Activated CD8-positive, alpha-beta memory T cell treated with anti-CD3 and anti-CD28 coated beads, Interleukin-2, amount 50 U/mL, for 24 hours (primary cell): ENCODE measurements around the gene SPTBN1.
"Not testable (repeated sequence)": the region's sequence is repeated elsewhere in the genome, so short reads cannot be mapped to it uniquely, and the experiment has no call there.

ENCODE experiments used
- DNase-seq: peaks from one replicate; pipeline ENCODE4 v3.0.0-alpha.2; 2020; ENCODE audit errors: extremely low read depth

Gene SPTBN1

DNA sequence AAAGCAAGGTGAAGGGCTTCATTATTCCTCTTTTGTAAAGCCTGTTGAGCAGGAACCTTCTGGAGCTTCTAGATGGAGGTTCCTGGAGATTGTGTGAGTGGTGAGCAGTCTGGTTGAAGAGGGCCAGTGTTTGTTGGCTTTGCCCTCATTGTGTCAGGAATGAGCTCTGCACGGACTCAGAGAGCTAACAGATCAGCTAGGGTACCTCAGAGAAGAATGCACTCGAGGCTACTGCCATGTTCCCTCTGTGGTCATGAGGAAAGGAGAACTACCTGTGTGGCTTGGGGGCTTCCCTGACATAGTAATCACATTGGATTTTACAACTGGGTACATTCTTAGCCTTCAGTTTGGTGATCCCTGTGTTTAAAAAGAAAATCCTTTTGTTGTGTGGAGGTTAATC is 46.6 kb downstream of the SPTBN1 start:
- DNase-seq: no peak

- no peak for DNase-seq
Observed at GRCh38 chr2:54503192-54503591, 47.1 kb downstream of the SPTBN1 start.

GRCh38 chr2:54503828-54504227 is 47.7 kb downstream of the SPTBN1 start:
- no peak for DNase-seq

DNA sequence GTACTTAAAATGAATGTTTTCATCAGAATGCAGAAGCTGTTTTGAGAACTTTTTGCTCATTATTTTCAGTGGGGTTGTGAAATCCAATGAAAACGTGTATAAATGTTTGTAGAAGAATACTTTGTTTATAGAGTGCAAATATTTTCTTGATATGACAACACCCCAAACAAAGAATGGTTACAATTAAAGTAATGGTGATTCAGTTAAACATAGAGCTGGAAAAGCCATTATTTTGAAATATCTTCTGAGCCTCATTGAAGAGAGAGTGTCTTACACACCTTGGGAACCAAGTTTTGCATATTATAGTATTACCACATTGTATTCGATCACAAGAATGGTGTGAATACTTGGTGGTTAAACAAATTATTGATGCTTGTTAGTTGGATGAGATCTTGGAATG is 48.7 kb downstream of the SPTBN1 start:
- no peak for DNase-seq

GRCh38 chr2:54508541-54508940 is 52.4 kb downstream of the SPTBN1 start:
- DNase-seq: no peak

DNA sequence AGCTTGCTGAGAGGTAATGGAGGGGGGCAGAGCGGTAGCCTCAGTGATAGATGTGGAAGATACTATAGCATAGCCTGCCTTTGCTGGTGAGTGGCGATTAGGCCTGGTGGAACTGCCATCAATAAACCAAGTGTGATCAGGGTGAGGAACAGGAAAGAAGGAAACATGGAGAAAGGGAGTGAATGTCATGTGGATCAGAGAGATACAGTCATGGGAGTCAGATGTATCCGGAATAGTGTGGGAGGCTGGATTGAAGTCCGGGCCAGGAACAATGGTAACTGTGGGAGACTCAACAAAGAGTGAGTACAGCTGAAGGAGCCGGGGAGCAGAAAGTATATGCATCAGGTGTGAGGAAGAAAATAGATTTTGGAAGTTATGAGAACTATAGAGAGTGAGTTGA is 52.9 kb downstream of the SPTBN1 start:
- DNase-seq: not testable (repeated sequence)

DNA sequence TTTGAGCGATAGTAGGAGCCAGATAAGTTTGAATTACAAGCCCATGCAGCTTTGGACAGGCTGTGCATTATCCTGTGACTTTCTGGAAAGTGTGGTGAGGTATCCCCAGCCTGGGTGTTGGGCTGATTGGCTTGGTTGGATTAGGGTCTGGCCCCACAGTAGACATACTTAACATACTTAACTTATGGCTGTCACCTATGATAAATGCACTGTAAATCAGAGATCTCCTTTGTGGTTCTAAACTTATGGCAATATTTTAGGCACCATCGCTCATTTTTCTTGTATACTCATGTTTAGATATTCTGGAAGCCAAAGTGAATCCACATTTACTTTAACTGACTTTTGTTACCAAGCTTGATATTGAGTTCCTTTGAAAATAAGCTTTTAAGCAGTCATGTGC is 54.8 kb downstream of the SPTBN1 start:
- no peak for DNase-seq

- no peak for DNase-seq
Observed at GRCh38 chr2:54512183-54512582, 56.1 kb downstream of the SPTBN1 start.

GRCh38 chr2:54512663-54513362 is 56.7 kb downstream of the SPTBN1 start:
- DNase-seq: no peak

GRCh38 chr2:54513363-54513715 is 57.2 kb downstream of the SPTBN1 start:
- no peak for DNase-seq

- no peak for DNase-seq
Observed at GRCh38 chr2:54514822-54515569, 58.9 kb downstream of the SPTBN1 start.

DNA sequence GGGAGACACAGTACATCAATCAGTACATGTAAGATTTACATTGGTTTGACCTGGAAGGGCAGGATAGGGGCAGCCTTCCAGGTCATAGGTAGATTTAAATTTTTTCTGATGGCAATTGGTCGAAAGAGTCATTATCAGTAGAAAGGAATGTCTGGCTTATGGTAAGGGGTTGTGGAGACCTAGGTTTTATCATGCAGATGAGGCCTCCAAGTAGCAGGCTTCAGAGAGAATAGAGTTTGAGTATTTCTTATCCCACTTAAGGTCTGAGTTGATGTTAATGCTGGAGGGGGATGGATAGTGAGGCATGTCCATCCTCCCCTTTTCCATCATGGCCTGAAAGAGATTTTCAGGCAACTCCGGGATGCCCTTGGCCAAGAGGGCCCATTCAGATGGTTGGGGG is 60.7 kb downstream of the SPTBN1 start:
- DNase-seq: no peak

DNA sequence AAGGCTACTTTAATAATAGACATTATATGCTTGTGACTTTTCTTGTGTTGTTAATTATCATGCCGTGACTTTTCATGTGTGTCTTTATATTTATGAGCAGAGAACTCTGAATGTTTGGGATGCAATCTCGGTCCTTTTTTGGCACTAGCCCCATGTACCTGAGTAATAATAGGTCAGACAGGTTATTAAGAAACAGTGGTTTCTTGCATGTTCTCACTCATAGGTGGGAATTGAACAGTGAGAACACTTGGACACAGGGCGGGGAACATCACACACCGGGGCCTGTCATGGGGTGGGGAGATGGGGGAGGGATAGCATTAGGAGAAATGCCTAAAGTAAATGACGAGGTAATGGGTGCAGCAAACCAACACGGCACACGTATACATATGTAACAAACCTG is 61.9 kb downstream of the SPTBN1 start:
- DNase-seq: not testable (repeated sequence)

GRCh38 chr2:54518430-54518829 is 62.3 kb downstream of the SPTBN1 start:
- no peak for DNase-seq

DNA sequence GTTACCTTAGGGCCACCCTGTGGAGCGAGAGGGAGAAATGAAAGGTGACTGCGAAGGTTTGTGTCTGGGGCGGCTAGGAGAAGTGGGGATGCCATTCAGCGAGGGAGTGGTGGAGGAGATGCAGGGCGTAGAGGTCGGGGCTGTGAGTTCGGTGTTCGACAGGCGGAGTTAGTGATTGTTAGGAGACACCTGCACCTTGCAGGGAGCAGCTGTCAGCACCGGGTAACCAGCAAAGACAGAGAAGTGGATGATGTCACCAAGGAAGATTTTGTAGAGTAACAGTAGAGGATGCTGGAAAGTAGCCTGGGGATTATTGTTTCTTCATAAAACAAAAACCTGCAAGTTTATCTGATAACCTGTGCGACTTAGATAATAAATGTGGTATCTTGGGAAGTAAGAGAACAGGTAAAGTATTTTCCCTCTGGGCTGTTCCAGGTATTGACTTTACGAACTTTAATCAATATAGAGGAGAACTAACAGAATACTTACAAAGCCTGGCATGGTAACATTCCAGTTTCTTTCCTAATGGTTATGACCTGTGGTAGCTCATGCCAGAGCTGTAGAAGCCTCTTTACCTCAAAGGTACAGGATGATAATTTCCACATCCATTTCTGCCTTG is 63.8 kb downstream of the SPTBN1 start:
- DNase-seq: no peak

DNA sequence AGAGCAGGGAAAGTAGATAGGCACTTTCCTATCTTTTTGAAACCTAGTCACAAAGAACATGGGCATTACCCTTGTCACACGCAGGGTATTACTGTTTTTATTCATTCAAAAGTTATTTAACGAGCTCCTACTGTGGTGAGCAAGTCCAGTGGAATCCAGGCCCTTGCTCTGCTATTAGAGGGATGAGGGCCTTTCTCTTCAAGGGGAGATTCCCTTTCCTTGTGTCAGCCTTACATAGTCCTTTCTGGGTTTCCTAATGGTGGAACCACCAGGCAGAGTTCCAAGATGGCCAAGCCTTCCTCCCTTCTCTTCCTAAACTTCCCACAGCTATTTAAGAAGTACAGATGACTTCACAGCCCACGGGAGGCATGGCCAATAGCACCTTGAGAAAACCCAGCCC is 64.6 kb downstream of the SPTBN1 start:
- no peak for DNase-seq

DNA sequence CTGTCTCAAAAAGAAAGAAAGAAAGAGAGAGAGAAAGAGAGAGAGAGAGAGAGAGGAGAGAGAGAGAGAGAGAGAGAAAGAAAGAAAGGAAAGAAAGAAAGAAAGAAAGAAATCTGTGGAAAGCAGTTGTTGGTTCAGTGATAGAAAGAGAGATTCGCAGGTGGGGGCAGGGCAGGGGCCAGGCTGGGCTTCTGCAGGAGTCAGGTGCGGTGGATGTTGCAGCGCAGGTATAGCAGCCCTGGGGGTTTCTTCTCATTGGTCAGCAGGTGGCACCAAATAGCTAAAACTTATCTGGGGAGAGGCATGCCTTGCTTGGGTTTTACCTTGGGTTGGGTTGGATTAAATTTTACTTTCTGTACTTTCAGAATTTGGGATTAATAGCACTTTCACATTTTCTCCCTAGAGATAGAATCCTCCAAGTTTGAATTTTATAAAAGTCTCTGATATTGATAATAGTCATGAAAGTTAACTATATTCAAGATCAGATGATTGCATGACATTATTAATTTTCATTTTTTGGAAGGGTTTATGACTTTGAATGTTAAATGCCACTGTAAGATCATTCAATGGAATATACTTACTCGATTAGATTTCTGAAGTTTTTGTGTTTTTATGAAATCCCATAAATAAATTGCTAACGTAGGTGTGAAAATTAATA is 66.6 kb downstream of the SPTBN1 start:
- no peak for DNase-seq

DNA sequence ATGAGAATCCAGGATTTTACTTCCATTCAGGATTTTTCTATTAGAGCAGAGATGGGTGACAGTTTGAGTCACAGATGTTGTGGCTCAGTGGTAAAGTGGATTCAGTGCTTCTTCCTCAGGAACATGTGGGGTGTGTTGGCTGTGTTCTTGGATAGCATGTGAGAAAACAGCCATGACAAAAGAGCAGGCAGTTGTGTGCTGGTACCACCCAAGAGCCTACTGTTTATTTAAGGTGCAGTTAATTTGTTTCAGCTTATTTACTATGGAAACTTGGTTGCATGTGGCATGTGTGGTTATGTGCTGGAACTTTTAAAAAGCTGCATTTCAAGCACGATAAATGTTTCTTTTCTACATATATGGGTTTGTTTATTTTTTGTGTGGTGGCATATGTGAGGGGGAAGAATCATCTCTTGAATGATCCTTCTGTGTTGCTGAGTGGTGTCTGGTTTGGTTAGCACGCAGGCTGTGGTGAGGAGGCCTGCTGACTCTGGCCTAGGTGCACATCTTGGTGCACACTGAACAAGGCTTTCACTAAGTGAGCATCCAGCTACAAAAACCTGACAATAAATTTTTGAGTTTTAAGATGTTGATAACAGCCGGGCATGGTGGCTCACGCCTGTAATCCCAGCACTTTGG is 67.3 kb downstream of the SPTBN1 start:
- no peak for DNase-seq

- no peak for DNase-seq
Observed at GRCh38 chr2:54524226-54524991, 68.3 kb downstream of the SPTBN1 start.

- no peak for DNase-seq
Observed at GRCh38 chr2:54525321-54525720, 69.2 kb downstream of the SPTBN1 start.

DNA sequence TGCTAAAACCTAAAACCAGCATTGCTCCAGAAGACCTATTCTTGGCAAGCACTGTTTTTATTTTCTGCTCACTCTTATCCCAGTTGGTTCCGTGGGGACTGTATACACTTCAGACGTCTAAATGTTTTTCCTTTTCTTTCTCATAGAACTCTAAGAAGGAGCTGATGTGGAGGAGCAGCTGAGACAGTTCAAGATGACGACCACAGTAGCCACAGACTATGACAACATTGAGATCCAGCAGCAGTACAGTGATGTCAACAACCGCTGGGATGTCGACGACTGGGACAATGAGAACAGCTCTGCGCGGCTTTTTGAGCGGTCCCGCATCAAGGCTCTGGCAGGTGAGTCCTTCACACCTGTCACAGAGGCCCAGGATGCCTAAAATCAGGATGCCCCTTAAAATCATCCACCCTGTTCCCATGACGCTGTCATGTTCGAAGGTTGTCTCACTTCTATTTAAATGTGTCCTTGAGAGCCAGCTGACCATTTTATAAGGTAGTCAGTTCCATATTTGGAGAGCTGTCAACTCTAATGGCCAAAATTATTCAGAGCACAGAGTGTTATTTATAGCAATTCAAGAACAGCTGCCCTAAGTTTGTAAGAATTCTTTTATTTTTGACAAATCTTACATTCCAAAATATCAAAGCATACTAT is 70.2 kb downstream of the SPTBN1 start:
- no peak for DNase-seq
